Measurements from ENCODE around the gene DLG2.

- TF ChIP-seq CTCF (IDR thresholded peaks at IDR 0.05): no peak
- no peak for TF ChIP-seq POLR2A (IDR thresholded peaks at IDR 0.05)
Measured at GRCh38 chr11:83736684-83737083, 1890.5 kb downstream of the DLG2 start.
